ENCODE measurements around the gene FOXN3.

Gene FOXN3

DNA sequence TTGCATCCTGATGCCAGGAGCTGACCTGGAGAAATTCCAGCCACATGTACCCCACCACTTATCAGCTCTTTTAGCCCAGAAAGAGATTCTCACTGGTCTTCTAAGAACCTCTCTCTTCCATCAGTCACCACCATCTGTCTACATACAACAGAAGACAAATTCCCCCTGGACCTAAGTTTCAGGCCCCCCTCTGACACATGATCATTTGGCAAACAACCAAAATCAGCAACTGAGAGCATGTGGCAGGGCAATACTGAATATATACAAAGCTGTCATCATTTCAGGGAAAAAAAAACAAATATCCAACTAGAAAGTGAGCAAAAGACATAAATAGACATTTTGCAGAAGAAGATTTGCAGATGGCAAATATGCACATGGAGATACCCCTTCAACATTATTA, 180.2 kb downstream of the FOXN3 start:
- no peak for DNase-seq (ENCODE audit: low read depth in 1 of 2, low spot score in 1 of 2)

DNA sequence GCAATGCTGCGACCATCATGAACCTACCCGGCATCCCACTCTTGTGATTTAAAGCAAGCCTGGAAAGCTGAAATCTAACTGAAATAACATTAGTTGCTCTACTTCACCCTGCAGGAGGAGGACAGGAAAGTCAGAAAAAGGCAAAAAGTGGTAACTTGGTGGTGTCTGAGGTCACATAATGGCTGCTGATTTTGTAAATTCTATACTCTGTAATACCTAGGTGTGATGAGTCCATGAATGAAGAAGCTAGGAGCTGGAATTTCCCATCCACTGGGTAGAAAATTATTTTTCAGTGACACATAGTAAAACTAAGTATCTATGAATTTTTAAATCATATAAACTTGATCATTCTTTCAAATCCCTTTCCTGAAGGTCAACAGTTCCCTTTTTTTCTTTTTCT, 183.8 kb downstream of the FOXN3 start:
- no peak for DNase-seq (ENCODE audit: low read depth in 1 of 2, low spot score in 1 of 2)

- no peak for DNase-seq (ENCODE audit: low read depth in 1 of 2, low spot score in 1 of 2)
These were observed 184.6 kb downstream of the FOXN3 start for GRCh38 chr14:89232265-89233070.

- no peak for DNase-seq (ENCODE audit: low read depth in 1 of 2, low spot score in 1 of 2)
These were observed 185.5 kb downstream of the FOXN3 start for GRCh38 chr14:89231426-89232113.

DNA sequence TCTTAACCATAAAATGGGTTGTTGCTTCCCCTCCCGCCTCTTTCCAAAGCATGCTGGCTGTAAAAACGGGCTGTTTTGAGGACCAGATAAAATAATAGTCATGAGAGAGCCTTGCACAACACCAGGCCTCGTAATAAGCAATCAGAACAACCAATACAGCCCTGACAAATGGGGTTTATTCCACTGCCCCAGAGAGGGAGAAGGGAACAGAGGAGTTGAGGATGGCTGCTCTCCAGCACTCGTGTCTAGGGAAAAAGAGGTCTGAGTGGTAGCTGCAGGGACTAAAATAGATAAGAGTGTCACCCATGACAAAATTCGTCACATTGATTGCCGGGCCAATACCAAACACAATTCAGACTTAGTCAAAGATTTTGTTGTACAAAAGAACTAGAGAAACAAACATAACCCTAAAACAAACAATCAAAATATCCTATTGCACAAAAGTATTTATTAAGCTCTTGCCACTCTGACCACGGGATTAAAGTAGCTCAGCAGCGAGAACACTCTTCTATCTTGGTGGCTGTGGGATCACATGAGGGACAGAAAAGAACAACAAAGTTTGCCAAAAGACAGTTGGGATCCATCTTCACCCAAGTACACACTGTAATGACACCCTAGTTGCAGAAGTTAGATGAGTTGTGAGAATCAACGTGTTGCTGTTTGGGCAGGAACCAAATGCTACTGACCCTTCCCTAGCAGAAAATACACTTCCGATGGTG, 188.0 kb downstream of the FOXN3 start:
- DNase-seq (ENCODE audit: low read depth in 1 of 2, low spot score in 1 of 2): no peak

DNA sequence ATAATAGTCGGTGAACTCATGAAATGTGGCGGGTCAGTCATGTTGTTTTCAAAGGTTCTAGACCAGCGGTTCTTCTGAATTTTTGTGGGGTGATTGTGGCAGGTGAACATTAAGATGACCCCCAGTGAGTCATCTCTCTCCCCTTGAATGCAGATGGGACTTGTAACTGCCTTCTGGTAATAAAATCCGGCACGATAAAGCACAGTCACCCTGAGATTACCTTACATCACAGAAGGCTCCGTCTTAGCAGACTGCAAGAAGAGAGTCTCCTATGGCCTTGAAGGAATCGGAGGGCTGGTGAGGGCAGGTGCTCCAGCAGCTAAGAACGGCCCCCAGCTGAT, 189.6 kb downstream of the FOXN3 start:
- no peak for DNase-seq (ENCODE audit: low read depth in 1 of 2, low spot score in 1 of 2)

DNA sequence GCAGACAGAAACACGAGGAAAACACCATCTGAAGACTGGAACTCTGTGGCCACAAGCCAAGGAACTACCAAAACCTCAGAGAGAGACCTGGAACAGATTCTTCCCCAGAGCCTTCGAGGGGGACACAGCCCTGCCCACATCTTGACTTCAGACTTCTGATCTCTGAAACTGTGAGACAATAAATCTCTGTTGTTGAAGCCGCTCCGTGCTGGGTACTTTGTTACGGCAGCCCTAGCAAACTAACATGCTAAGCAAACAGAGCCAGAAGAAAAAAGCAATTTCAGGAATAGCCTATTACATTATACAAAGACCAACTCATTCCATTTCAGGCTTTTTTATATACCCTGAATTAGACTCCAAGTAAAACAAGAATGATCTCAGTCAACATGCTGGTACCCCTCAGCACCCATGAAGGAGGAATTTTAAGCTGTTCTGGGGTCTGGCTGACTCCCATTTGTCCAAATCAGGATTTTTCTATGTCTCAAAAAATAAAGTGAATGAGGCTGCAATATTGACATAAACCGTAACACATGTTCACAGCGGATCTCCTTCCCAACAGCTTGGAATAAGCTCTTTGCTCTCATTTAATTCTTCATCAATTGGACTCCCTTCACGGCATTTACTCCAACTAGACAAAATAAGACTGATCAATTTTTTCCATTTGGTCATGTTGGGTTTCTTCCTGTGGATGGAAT, 190.1 kb downstream of the FOXN3 start:
- DNase-seq (ENCODE audit: low read depth in 1 of 2, low spot score in 1 of 2): no peak

GRCh38 chr14:89225607-89226006, 191.4 kb downstream of the FOXN3 start:
- no peak for DNase-seq (ENCODE audit: low read depth in 1 of 2, low spot score in 1 of 2)

- DNase-seq (ENCODE audit: low read depth in 1 of 2, low spot score in 1 of 2): no peak
These were observed 195.8 kb downstream of the FOXN3 start for GRCh38 chr14:89221109-89221810.

DNA sequence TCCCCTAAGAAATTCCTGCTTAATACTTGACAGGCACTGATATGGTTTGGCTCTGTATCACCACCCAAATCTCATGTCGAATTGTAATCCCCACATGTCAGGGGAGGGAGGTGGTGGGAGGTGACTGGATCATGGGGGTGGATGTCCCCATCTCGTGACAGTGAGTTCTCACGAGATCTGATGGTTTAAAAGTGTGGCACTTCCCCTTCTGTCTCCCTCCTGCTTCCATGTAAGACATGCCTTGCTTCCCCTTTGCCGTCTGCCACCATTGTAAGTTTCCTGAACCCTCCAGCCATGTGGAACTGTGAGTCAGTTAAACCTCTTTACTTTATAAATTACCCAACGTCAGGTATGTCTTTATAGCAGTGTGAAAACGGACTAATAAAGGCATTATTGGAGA, 198.0 kb downstream of the FOXN3 start:
- no peak for DNase-seq (ENCODE audit: low read depth in 1 of 2, low spot score in 1 of 2)

DNA sequence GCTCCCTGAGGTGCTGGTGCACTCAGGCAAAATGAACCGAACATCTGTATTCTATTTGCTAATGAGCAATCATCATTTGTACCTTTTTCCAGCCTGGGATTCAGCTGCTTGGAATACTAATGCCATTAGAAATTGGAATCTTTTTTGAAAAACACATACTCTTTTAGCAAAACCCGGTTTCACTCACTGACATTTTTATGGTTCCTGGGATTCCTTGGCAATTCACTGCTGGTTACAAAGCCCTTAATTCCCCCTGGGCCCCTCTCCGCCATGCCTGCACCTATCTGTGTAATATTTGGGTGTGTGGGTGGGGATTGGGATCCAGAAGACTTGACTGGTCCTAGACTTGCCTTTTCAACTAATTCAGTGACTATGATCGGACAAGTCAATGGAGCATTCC, 199.1 kb downstream of the FOXN3 start:
- DNase-seq (ENCODE audit: low read depth in 1 of 2, low spot score in 1 of 2): no peak

DNA sequence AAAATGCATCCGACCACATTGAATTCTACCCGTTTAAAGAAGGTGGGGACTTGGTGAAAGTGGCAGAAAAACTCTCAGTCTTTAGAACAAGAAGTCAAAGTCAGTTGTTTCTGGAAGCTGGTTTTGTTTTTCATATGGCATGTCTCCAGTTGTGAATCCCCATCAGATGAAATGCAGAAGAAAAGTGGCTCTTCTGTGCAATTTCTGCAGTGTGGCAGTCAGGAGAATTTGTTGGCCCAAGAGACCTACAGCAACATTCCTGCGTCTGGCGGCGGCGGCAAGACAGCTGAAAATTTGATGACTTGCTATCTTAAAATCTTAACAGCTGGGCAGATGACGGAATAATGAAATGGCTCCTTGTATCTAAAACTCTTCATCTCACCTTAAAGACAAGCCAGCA, 201.5 kb downstream of the FOXN3 start:
- no peak for DNase-seq (ENCODE audit: low read depth in 1 of 2, low spot score in 1 of 2)

DNA sequence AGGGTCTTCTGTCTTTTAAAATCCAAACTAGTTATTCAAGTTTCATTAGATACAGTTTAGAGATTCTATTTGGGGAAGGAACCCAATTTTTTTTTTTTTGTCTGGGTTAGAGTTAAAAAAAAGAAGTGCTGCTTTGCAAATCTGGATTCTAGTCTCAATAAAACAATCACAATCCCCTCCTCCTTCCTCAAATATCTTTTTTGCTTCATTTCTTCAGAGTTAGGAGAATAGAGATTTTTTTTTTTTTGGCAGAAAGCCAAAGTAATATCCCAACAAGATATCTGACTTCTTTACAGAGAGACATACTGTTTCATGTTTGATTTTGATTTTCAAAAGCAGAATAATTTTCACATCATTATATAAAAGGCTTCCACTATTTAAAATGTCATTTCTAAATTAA, 201.9 kb downstream of the FOXN3 start:
- DNase-seq (ENCODE audit: low read depth in 1 of 2, low spot score in 1 of 2): no peak

DNA sequence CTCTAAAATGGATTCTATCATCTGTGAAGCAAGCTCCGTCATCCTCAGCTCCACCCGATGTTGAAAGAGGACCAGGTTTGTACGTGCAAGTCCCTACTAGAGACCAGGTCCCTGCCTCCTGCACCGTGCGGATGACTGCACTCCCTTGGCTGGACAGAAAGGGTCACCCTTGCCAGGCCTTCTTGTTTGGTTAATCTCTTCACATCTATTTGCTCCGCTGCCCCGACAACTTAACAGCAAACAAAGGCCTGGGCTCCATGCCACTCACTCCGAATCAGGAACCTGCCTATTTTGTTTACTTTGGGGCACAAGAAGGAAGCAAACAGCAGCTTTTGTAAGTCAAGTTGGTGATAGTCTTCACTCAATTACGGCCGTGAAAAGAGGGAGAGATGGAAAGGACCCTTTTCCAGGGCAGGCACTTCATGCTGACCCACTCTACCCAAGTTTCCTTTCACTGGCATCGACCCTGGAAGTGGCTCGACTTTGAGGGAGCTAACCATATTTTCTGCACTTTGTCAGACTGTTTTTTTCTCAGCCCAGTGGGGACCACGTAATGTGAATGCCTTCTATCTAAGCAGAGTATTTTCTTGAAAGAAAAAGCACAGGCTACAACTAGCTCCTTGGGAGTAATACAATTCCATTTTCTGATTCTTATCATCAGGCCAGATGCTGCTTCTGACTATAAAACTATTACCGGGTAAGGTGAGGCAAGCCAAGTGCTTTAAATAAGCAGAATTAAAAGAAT, 202.6 kb downstream of the FOXN3 start:
- DNase-seq (ENCODE audit: low read depth in 1 of 2, low spot score in 1 of 2): no peak

DNA sequence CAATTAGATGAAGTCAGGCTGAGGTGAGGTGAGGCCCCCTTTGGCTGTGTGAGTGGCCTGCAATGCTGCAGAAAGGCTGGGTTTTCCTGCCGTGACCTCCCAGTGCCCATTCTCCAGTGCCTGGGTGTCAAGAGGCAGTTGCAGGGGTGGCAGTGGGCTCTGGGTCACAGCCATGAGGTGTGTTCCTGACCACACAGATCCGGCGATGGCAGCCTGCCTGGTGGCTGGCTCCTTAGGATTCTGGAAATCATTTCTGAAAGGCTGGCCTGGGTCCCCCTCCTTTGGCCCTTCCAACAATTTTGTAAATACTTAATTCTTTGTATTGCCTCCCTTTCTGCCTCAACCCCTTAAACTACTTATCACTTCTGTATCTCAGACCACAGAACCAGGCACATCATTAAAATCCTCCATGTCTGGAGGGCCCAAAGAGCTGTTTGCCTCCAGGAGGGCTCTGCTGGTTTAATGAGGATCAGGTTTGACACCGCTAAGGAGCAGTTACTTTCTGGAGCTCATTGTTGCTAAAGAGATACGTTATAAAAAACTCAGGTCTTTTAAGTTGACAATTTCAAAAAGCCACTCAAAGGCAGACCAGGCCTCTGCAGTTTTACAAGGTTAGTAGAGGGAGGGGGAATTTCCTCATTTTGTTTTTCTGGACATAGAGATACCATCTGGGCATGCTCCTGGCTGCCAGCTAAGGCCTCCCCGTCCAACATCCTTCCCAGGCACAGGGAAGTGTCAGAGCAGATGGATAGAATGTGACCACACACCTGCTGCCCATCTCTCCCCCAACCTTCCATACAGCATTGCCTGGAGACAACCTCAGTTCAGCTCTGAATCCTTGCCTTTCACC, 204.4 kb downstream of the FOXN3 start:
- no peak for DNase-seq (ENCODE audit: low read depth in 1 of 2, low spot score in 1 of 2)

DNA sequence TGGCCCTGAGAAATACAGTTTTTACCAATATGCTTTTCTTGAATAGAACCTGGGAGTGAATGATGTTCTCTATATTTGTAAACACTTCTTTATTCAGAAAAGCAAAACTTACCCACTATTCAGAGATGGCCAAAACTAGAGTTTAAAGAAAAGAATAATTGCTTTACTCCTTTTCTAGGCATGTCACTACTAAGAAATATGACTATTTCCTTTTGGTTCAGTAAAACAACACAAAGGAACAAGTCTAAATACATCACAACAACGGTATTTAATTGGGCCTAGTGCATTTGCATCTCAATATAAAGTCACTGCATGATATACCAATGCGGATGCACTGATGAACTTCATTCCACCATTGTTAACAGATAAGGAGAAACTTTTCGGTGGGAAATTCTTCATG, 207.5 kb downstream of the FOXN3 start:
- DNase-seq (ENCODE audit: low read depth in 1 of 2, low spot score in 1 of 2): no peak

- no peak for DNase-seq (ENCODE audit: low read depth in 1 of 2, low spot score in 1 of 2)
These were observed 209.1 kb downstream of the FOXN3 start for GRCh38 chr14:89207925-89208328.

- DNase-seq (ENCODE audit: low read depth in 1 of 2, low spot score in 1 of 2): no peak
These were observed 210.5 kb downstream of the FOXN3 start for GRCh38 chr14:89206389-89207031.
